Epithelial cell of esophagus (primary cell): ENCODE results near the gene TRMU.

Experiments
- DNase-seq: peaks from one replicate; pipeline ENCODE4 v3.0.0; 2010; ENCODE audit warnings: low read depth
- H3K4me3 ChIP-seq: 2 replicates; pipeline ENCODE4 v1.5.1; 2011; ENCODE audit warnings: mild to moderate bottlenecking, low read length, control low read depth
- CTCF ChIP-seq: IDR thresholded peaks from 2 replicates; pipeline ENCODE4 v1.5.1; 2011; ENCODE audit warnings: low read depth, mild to moderate bottlenecking, low read length, control low read depth, inconsistent platforms; ENCODE audit not compliant: insufficient read depth; ENCODE audit errors: missing control alignments

TRMU gene

GRCh38 chr22:46347646-46348045 lies 12.1 kb downstream of the TRMU start:
- no peak for TF ChIP-seq CTCF
- DNase-seq: no peak

GRCh38 chr22:46348099-46348695 lies 12.7 kb downstream of the TRMU start:
- DNase-seq: no peak
- no peak for TF ChIP-seq CTCF
- no peak overlapping the region for H3K4me3 ChIP-seq

More at GRCh38 chr22:46347646-46348045, 12.1 kb downstream of the TRMU start:
- H3K4me3 ChIP-seq: no peak overlapping the region

GRCh38 chr22:46349238-46349637 lies 13.7 kb downstream of the TRMU start:
- H3K4me3 ChIP-seq: no peak overlapping the region
- no peak for DNase-seq
- TF ChIP-seq CTCF: no peak

- H3K4me3 ChIP-seq: no peak overlapping the region
- TF ChIP-seq CTCF: no peak
- DNase-seq: no peak
Observed at GRCh38 chr22:46349681-46350080, 14.2 kb downstream of the TRMU start.

- DNase-seq: no peak
- H3K4me3 ChIP-seq: no peak overlapping the region
- no peak for TF ChIP-seq CTCF
Observed at GRCh38 chr22:46350121-46350520, 14.6 kb downstream of the TRMU start.

GRCh38 chr22:46350646-46351045 lies 15.1 kb downstream of the TRMU start:
- DNase-seq: no peak
- no peak overlapping the region for H3K4me3 ChIP-seq
- TF ChIP-seq CTCF: no peak

GRCh38 chr22:46351131-46351735 lies 15.7 kb downstream of the TRMU start:
- no peak for DNase-seq
- no peak overlapping the region for H3K4me3 ChIP-seq
- TF ChIP-seq CTCF: no peak
